ENCODE results near the gene HSP90AB1.

DNA sequence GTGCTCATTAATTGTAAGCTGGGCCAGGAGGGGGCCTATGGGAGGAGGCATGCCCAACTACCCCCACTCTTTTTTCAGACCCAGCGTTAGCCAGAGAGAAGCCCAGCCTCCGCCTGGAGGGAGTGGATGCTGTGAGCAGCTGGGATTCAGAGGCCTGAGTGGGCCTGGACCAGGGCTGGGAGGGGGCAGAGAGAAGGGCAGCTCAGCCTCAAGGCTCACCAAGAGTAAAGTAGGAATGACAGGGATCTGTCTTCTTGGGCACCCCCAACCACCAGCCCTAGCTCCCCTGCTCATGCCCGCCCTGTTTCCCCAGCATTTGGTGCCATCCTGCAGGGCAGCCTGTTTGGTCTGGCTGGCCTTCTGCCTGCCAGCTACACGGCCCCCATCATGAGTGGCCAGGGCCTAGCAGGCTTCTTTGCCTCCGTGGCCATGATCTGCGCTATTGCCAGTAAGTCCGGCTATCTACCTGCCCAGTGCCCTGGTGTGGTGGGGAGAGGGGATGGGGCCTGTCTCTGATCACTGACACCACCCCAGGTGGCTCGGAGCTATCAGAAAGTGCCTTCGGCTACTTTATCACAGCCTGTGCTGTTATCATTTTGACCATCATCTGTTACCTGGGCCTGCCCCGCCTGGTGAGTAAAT is 16.7 kb upstream of the HSP90AB1 start:
- TF ChIP-seq GATA2 (CRISPR knock-in tag; IDR thresholded peaks at IDR 0.05), result no peak
- TF ChIP-seq RCOR1 (IDR thresholded peaks at IDR 0.05; ENCODE audit: borderline replicate concordance in 1 of 2, low read depth in 2 of 2, low read length in 2 of 2), result no peak
- TF ChIP-seq, protein P1, sequence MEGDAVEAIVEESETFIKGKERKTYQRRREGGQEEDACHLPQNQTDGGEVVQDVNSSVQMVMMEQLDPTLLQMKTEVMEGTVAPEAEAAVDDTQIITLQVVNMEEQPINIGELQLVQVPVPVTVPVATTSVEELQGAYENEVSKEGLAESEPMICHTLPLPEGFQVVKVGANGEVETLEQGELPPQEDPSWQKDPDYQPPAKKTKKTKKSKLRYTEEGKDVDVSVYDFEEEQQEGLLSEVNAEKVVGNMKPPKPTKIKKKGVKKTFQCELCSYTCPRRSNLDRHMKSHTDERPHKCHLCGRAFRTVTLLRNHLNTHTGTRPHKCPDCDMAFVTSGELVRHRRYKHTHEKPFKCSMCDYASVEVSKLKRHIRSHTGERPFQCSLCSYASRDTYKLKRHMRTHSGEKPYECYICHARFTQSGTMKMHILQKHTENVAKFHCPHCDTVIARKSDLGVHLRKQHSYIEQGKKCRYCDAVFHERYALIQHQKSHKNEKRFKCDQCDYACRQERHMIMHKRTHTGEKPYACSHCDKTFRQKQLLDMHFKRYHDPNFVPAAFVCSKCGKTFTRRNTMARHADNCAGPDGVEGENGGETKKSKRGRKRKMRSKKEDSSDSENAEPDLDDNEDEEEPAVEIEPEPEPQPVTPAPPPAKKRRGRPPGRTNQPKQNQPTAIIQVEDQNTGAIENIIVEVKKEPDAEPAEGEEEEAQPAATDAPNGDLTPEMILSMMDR (IDR thresholded peaks at IDR 0.05 in 2 of 3, conservative IDR thresholded peaks at IDR 0.05 in 1 of 3; ENCODE audit: insufficient read depth in 2 of 3, low read depth in 1 of 3, low read length in 3 of 3), result no peak
- no peak for TF ChIP-seq NCOA1 (IDR thresholded peaks at IDR 0.05; ENCODE audit: low read depth)

All from K562 (cell line).